Skeletal muscle tissue (tissue), 4 donors: ENCODE results near the gene MVB12B. TPM values are rescaled to one million over a fixed set of nuclear protein-coding genes. Genes with fewer than 3 reads are reported as not detected.

Experiments used
- H3K27ac ChIP-seq: one replicate; pipeline ENCODE4 v1.7.0; 2013; ENCODE audit warnings: mild to moderate bottlenecking, low read depth, low read length, inconsistent platforms
- H3K27me3 ChIP-seq, 3 donors: one replicate each; pipeline ENCODE4 v1.7.0; 2013; ENCODE audit warnings: low read length in 3 of 3; ENCODE audit not compliant: control insufficient read depth in 3 of 3, insufficient read depth in 3 of 3
- H3K36me3 ChIP-seq, 3 donors: one replicate each; pipeline ENCODE4 v1.7.0; 2013; ENCODE audit warnings: low read length in 3 of 3; ENCODE audit not compliant: control insufficient read depth in 3 of 3, insufficient read depth in 3 of 3
- H3K4me1 ChIP-seq, 3 donors: one replicate each; pipeline ENCODE4 v1.7.0; 2013; ENCODE audit warnings: low read length in 3 of 3, mild to moderate bottlenecking in 3 of 3; ENCODE audit not compliant: control insufficient read depth in 3 of 3, insufficient read depth in 3 of 3
- H3K4me3 ChIP-seq, 3 donors: one replicate each; pipeline ENCODE4 v1.7.0; 2013; ENCODE audit warnings: low read length in 3 of 3
- H3K9ac ChIP-seq, 3 donors: one replicate each; pipeline ENCODE4 v1.7.0; 2013; ENCODE audit warnings: low read length in 3 of 3, mild to moderate bottlenecking in 3 of 3, moderate library complexity in 2 of 3, low read depth in 1 of 3
- H3K9me3 ChIP-seq, 3 donors: one replicate each; pipeline ENCODE4 v1.7.0; 2013; ENCODE audit warnings: low read length in 3 of 3; ENCODE audit not compliant: control insufficient read depth in 3 of 3
- total RNA-seq: library from RNA; depleted of rRNA; stranded (reverse); fragments of >200 nt; gene quantifications from one replicate; pipeline ENCODE4 v1.2.3, GENCODE V29; 2014
- donor health status: Osteomylitis.

MVB12B gene
- total RNA-seq, 1 donor from 2014 or later: 13.0 TPM

- peaks cover 6 to 19% (median 11%) of the 10 kb centered on the region in 3 donors for H3K36me3 ChIP-seq
These were observed 93.5 kb downstream of the MVB12B start for GRCh38 chr9:126420135-126420534.

GRCh38 chr9:126420643-126421564 lies 94.3 kb downstream of the MVB12B start:
- Histone ChIP-seq H3K9ac (no peak overlapping the region), H3K27me3 (no peaks in the 10 kb centered on the region), H3K27ac (no peak overlapping the region), H3K4me3 (no peak overlapping the region), H3K9me3 (no peaks in the 10 kb centered on the region), H3K36me3 (peaks cover 6 to 19% (median 11%) of the 10 kb centered on the region in 3 donors), H3K4me1 (peaks cover 35 to 46% (median 46%) of the 10 kb centered on the region in 3 donors)

More at GRCh38 chr9:126420135-126420534, 93.5 kb downstream of the MVB12B start:
- H3K9ac ChIP-seq: peak overlapping the region in 1 of 3 donors; percentile 13
- H3K27ac ChIP-seq: no peak overlapping the region
- H3K9me3 ChIP-seq: no peaks in the 10 kb centered on the region
- no peaks in the 10 kb centered on the region for H3K27me3 ChIP-seq
- peaks cover 35 to 46% (median 46%) of the 10 kb centered on the region in 3 donors for H3K4me1 ChIP-seq
- H3K4me3 ChIP-seq: no peak overlapping the region

- H3K4me1 ChIP-seq: peaks cover 35 to 46% (median 46%) of the 10 kb centered on the region in 3 donors
- H3K27me3 ChIP-seq: no peaks in the 10 kb centered on the region
- no peak overlapping the region for H3K27ac ChIP-seq
- peaks cover 6 to 16% (median 11%) of the 10 kb centered on the region in 3 donors for H3K36me3 ChIP-seq
- peak overlapping the region; percentile 7 to 57 (median 24) for H3K9ac ChIP-seq
- peak overlapping the region in 1 of 3 donors; percentile 6 for H3K4me3 ChIP-seq
- H3K9me3 ChIP-seq: no peaks in the 10 kb centered on the region
These were observed 95.2 kb downstream of the MVB12B start for GRCh38 chr9:126421567-126422428.

GRCh38 chr9:126423142-126423915 lies 96.7 kb downstream of the MVB12B start:
- Histone ChIP-seq H3K4me3 (no peak overlapping the region), H3K9ac (no peak overlapping the region), H3K27me3 (no peaks in the 10 kb centered on the region), H3K4me1 (peaks cover 35 to 46% (median 46%) of the 10 kb centered on the region in 3 donors), H3K27ac (no peak overlapping the region), H3K9me3 (no peaks in the 10 kb centered on the region), H3K36me3 (peaks cover 6 to 16% (median 11%) of the 10 kb centered on the region in 3 donors)

GRCh38 chr9:126423916-126424185 lies 97.2 kb downstream of the MVB12B start:
- Histone ChIP-seq H3K36me3 (peaks cover 9 to 19% (median 11%) of the 10 kb centered on the region in 3 donors), H3K9me3 (no peaks in the 10 kb centered on the region), H3K9ac (no peak overlapping the region), H3K4me3 (no peak overlapping the region), H3K4me1 (peaks cover 35 to 46% (median 46%) of the 10 kb centered on the region in 3 donors), H3K27me3 (no peaks in the 10 kb centered on the region), H3K27ac (no peak overlapping the region)

GRCh38 chr9:126424511-126424910 lies 97.9 kb downstream of the MVB12B start:
- Histone ChIP-seq H3K4me3 (no peak overlapping the region), H3K9ac (no peak overlapping the region), H3K9me3 (no peaks in the 10 kb centered on the region), H3K27me3 (no peaks in the 10 kb centered on the region), H3K36me3 (peaks cover 9 to 21% (median 11%) of the 10 kb centered on the region in 3 donors), H3K4me1 (peaks cover 29 to 39% (median 39%) of the 10 kb centered on the region in 3 donors), H3K27ac (no peak overlapping the region)

GRCh38 chr9:126428534-126429175 lies 102.0 kb downstream of the MVB12B start:
- peaks cover 7 to 15% (median 10%) of the 10 kb centered on the region in 3 donors for H3K36me3 ChIP-seq
- no peak overlapping the region for H3K27ac ChIP-seq
- H3K9ac ChIP-seq: no peak overlapping the region
- H3K9me3 ChIP-seq: no peaks in the 10 kb centered on the region
- peaks cover 0 to under 1% (median under 1%) of the 10 kb centered on the region in 3 donors for H3K4me1 ChIP-seq
- no peak overlapping the region for H3K4me3 ChIP-seq
- no peaks in the 10 kb centered on the region for H3K27me3 ChIP-seq

- no peak overlapping the region for H3K27ac ChIP-seq
- no peaks in the 10 kb centered on the region for H3K9me3 ChIP-seq
- H3K36me3 ChIP-seq: peaks cover 5 to 14% (median 8%) of the 10 kb centered on the region in 3 donors
- H3K4me3 ChIP-seq: no peak overlapping the region
- H3K9ac ChIP-seq: no peak overlapping the region
- no peaks in the 10 kb centered on the region for H3K4me1 ChIP-seq
- H3K27me3 ChIP-seq: no peaks in the 10 kb centered on the region
These were observed 102.6 kb downstream of the MVB12B start for GRCh38 chr9:126429190-126429589.

- no peaks in the 10 kb centered on the region for H3K9me3 ChIP-seq
- no peaks in the 10 kb centered on the region for H3K4me1 ChIP-seq
- no peak overlapping the region for H3K9ac ChIP-seq
- H3K27ac ChIP-seq: no peak overlapping the region
- no peaks in the 10 kb centered on the region for H3K27me3 ChIP-seq
- H3K4me3 ChIP-seq: no peak overlapping the region
- peaks cover 3 to 11% (median 3%) of the 10 kb centered on the region in 3 donors for H3K36me3 ChIP-seq
These were observed 103.5 kb downstream of the MVB12B start for GRCh38 chr9:126430124-126430523.
